Measurements from ENCODE around the gene FAM200C. TPM values are rescaled to one million over a fixed set of nuclear protein-coding genes. Genes with fewer than 3 reads are reported as not detected.

The FAM200C gene
- total RNA-seq, 1 experiment from 2014 or later: 10.5 TPM

GRCh38 chr5:160353379-160353778 is 46.5 kb downstream of the FAM200C start:
- TF ChIP-seq EZH2 (IDR thresholded peaks at IDR 0.05; ENCODE audit: low read depth) (no peak), CTCF (conservative IDR thresholded peaks at IDR 0.05) (no peak)
- Histone ChIP-seq H3K4me2 (no peak overlapping the region), H3K27me3 (ENCODE audit: insufficient read depth, low read depth) (no peaks in the 10 kb centered on the region), H3K79me2 (ENCODE audit: low read depth) (no peaks in the 10 kb centered on the region), H2AFZ (no peak overlapping the region), H4K20me1 (ENCODE audit: insufficient read depth) (no peaks in the 10 kb centered on the region), H3K4me1 (replicated peaks; ENCODE audit: insufficient read depth) (no peaks in the 10 kb centered on the region), H3K36me3 (ENCODE audit: low read depth) (no peaks in the 10 kb centered on the region), H3K9me2 (ENCODE audit: insufficient read depth) (no peaks in the 10 kb centered on the region), H3K4me3 (no peak overlapping the region), H3K9me3 (ENCODE audit: insufficient read depth, low read depth) (no peaks in the 10 kb centered on the region), H3K27ac (no peak overlapping the region), H3F3A (ENCODE audit: insufficient read depth, low read depth) (no peaks in the 10 kb centered on the region)
- intact Hi-C loops (cut with micrococcal nuclease; ENCODE audit: unreplicated experiment): no loop called here
- BruUV-seq (replicated peaks): no TSS peak
- DNase-seq: no peak
- POLR2A ChIA-PET (ENCODE audit: unreplicated experiment): no interaction called here
- CTCF ChIA-PET: no interaction called here

GRCh38 chr5:160352308-160352707 is 47.5 kb downstream of the FAM200C start:
- H3K27me3 ChIP-seq (ENCODE audit: insufficient read depth, low read depth): no peaks in the 10 kb centered on the region
- intact Hi-C loops (cut with micrococcal nuclease; ENCODE audit: unreplicated experiment): no loop called here
- no peaks in the 10 kb centered on the region for H3K9me3 ChIP-seq (ENCODE audit: insufficient read depth, low read depth)
- no peaks in the 10 kb centered on the region for H3F3A ChIP-seq (ENCODE audit: insufficient read depth, low read depth)
- DNase-seq: no peak
- BruUV-seq (replicated peaks): no TSS peak
- no peak overlapping the region for H3K4me2 ChIP-seq
- H4K20me1 ChIP-seq (ENCODE audit: insufficient read depth): no peaks in the 10 kb centered on the region
- no peak for TF ChIP-seq EZH2 (IDR thresholded peaks at IDR 0.05; ENCODE audit: low read depth)
- H3K4me1 ChIP-seq (replicated peaks; ENCODE audit: insufficient read depth): no peaks in the 10 kb centered on the region
- no peaks in the 10 kb centered on the region for H3K36me3 ChIP-seq (ENCODE audit: low read depth)
- POLR2A ChIA-PET (ENCODE audit: unreplicated experiment): no interaction called here
- H3K4me3 ChIP-seq: no peak overlapping the region
- no peaks in the 10 kb centered on the region for H3K9me2 ChIP-seq (ENCODE audit: insufficient read depth)
- H3K27ac ChIP-seq: no peak overlapping the region
- H3K79me2 ChIP-seq (ENCODE audit: low read depth): no peaks in the 10 kb centered on the region
- CTCF ChIA-PET: no interaction called here
- H2AFZ ChIP-seq: no peak overlapping the region

GRCh38 chr5:160349935-160350303 is 49.9 kb downstream of the FAM200C start:
- H3K4me3 ChIP-seq: no peak overlapping the region
- no peaks in the 10 kb centered on the region for H3K79me2 ChIP-seq (ENCODE audit: low read depth)
- no peaks in the 10 kb centered on the region for H3F3A ChIP-seq (ENCODE audit: insufficient read depth, low read depth)
- H3K9me2 ChIP-seq (ENCODE audit: insufficient read depth): no peaks in the 10 kb centered on the region
- ChIA-PET CTCF (no interaction called here), POLR2A (ENCODE audit: unreplicated experiment) (no interaction called here)
- no peaks in the 10 kb centered on the region for H3K4me1 ChIP-seq (replicated peaks; ENCODE audit: insufficient read depth)
- H3K36me3 ChIP-seq (ENCODE audit: low read depth): no peaks in the 10 kb centered on the region
- no peak overlapping the region for H3K4me2 ChIP-seq
- intact Hi-C loops (cut with micrococcal nuclease; ENCODE audit: unreplicated experiment): no loop called here
- no peaks in the 10 kb centered on the region for H3K9me3 ChIP-seq (ENCODE audit: insufficient read depth, low read depth)
- no peak overlapping the region for H3K27ac ChIP-seq
- TF ChIP-seq CTCF (conservative IDR thresholded peaks at IDR 0.05) (no peak), EZH2 (IDR thresholded peaks at IDR 0.05; ENCODE audit: low read depth) (no peak)
- H3K27me3 ChIP-seq (ENCODE audit: insufficient read depth, low read depth): no peaks in the 10 kb centered on the region
- DNase-seq: no peak
- H2AFZ ChIP-seq: no peak overlapping the region
- no TSS peak for BruUV-seq (replicated peaks)
- H4K20me1 ChIP-seq (ENCODE audit: insufficient read depth): no peaks in the 10 kb centered on the region

GRCh38 chr5:160349249-160349934 is 50.5 kb downstream of the FAM200C start:
- TF ChIP-seq CTCF (conservative IDR thresholded peaks at IDR 0.05) (no peak), EZH2 (IDR thresholded peaks at IDR 0.05; ENCODE audit: low read depth) (no peak)
- H3K9me3 ChIP-seq (ENCODE audit: insufficient read depth, low read depth): no peaks in the 10 kb centered on the region
- H2AFZ ChIP-seq: no peak overlapping the region
- intact Hi-C loops (cut with micrococcal nuclease; ENCODE audit: unreplicated experiment): no loop called here
- no peaks in the 10 kb centered on the region for H3K9me2 ChIP-seq (ENCODE audit: insufficient read depth)
- BruUV-seq (replicated peaks): no TSS peak
- H3K4me3 ChIP-seq: no peak overlapping the region
- H3K79me2 ChIP-seq (ENCODE audit: low read depth): no peaks in the 10 kb centered on the region
- POLR2A ChIA-PET (ENCODE audit: unreplicated experiment): no interaction called here
- no peaks in the 10 kb centered on the region for H3K4me1 ChIP-seq (replicated peaks; ENCODE audit: insufficient read depth)
- no peak for DNase-seq
- no peak overlapping the region for H3K27ac ChIP-seq
- no peaks in the 10 kb centered on the region for H3K36me3 ChIP-seq (ENCODE audit: low read depth)
- CTCF ChIA-PET: no interaction called here
- H3F3A ChIP-seq (ENCODE audit: insufficient read depth, low read depth): no peaks in the 10 kb centered on the region
- no peaks in the 10 kb centered on the region for H4K20me1 ChIP-seq (ENCODE audit: insufficient read depth)
- H3K27me3 ChIP-seq (ENCODE audit: insufficient read depth, low read depth): no peaks in the 10 kb centered on the region
- H3K4me2 ChIP-seq: no peak overlapping the region

Data from PC-9 (cell line).